HCT116 (cell line): ENCODE measurements around the gene DCAF11. TPM values are rescaled to one million over a fixed set of nuclear protein-coding genes. Genes with fewer than 3 reads are reported as not detected.

Source experiments
- ATAC-seq: fragments of 200-7000 bp; cut with Tn5 transposase; 2 replicates; pipeline ENCODE4 v1.9.1; 2020; ENCODE audit warnings: mild to moderate bottlenecking, moderate library complexity
- BruUV-seq: library from RNA; stranded (reverse); fragments of 400-500 nt; replicated peaks from 2 replicates; lab custom pipeline; 2021; lab: Mats Ljungman, UMichigan
- CTCF ChIA-PET: fragments of 300-600 bp; sonication (Branson Sonifier 250); formaldehyde crosslinking; loops from one replicate; lab custom pipeline; 2021; ENCODE audit warnings: antibody characterized with exemption; lab: Charles Lee
- POLR2A ChIA-PET: fragments of 300-600, 350-600 bp; sonication (Branson Sonifier 250); formaldehyde crosslinking; loops from one replicate; lab custom pipeline; 2021; ENCODE audit warnings: antibody characterized with exemption; lab: Charles Lee
- RAD21 ChIA-PET, 2 experiments: fragments of 300-600 bp; sonication (Branson Sonifier 250); formaldehyde crosslinking; loops; one replicate each; lab custom pipeline; 2023; ENCODE audit warnings: low total read pairs in 2 of 2; ENCODE audit not compliant: uncharacterized antibody in 2 of 2, unreplicated experiment in 2 of 2, low non-redundant PET in 1 of 2; lab: Charles Lee
- DNase-seq: peaks from one replicate; pipeline ENCODE4 v3.0.0-alpha.2; 2010; ENCODE audit warnings: low read depth, low spot score
- H2AFZ ChIP-seq: fragments of 200-600 bp; shearing (Covaris generic), sonication (generic); 2 replicates; pipeline ENCODE4 v1.6.1; 2017; ENCODE audit warnings: low read depth, mixed run types, mixed read lengths, antibody characterized with exemption, low read length; ENCODE audit not compliant: poor library complexity, severe bottlenecking
- H3K27ac ChIP-seq: 2 replicates; pipeline ENCODE4 v1.5.1; 2012; ENCODE audit warnings: low read depth, low read length
- H3K27me3 ChIP-seq: fragments of 200-600 bp; sonication (generic); 2 replicates; pipeline ENCODE4 v1.6.1; 2016; ENCODE audit warnings: mixed run types, low read length, mixed read lengths; ENCODE audit not compliant: insufficient read depth
- H3K36me3 ChIP-seq, 2 experiments: fragments of 200-500 bp in 1 of 2; fragments of 200-600 bp in 1 of 2; sonication (Bioruptor generic) in 1 of 2; sonication (generic) in 1 of 2; 2 replicates each; pipeline versions ENCODE4 v1.5.1 to v1.6.1; 2014 to 2016; ENCODE audit warnings: low read length in 2 of 2, inconsistent platforms in 1 of 2, mixed read lengths in 1 of 2, mixed run types in 1 of 2; ENCODE audit not compliant: insufficient read depth in 2 of 2, control insufficient read depth in 1 of 2
- H3K4me1 ChIP-seq, 2 experiments: fragments of 200-600 bp in 1 of 2; sonication (generic) in 1 of 2; 2 replicates each; pipeline versions ENCODE4 v1.5.1 to v1.6.1; 2012 to 2017; ENCODE audit warnings: low read length in 2 of 2, inconsistent platforms in 1 of 2, mild to moderate bottlenecking in 1 of 2, mixed read lengths in 1 of 2, mixed run types in 1 of 2, moderate library complexity in 1 of 2; ENCODE audit not compliant: insufficient read depth in 2 of 2, control insufficient read depth in 1 of 2
- H3K4me2 ChIP-seq: fragments of 200-600 bp; sonication (generic); 2 replicates; pipeline ENCODE4 v1.6.1; 2017; ENCODE audit warnings: mixed run types, low read length, mixed read lengths
- H3K4me3 ChIP-seq, 2 experiments: fragments of 200-600 bp in 1 of 2; sonication (generic) in 1 of 2; replicated peaks in 1 of 2; 2 replicates each; pipeline ENCODE4 v1.5.1; 2011 to 2016; ENCODE audit warnings: low read length in 2 of 2, control low read depth in 1 of 2, low read depth in 1 of 2, mild to moderate bottlenecking in 1 of 2, mixed read lengths in 1 of 2, mixed run types in 1 of 2
- H3K79me2 ChIP-seq: fragments of 200-600 bp; sonication (generic); 2 replicates; pipeline ENCODE4 v1.6.1; 2017; ENCODE audit warnings: mild to moderate bottlenecking, mixed run types, low read length, moderate library complexity, mixed read lengths; ENCODE audit not compliant: insufficient read depth
- H3K9ac ChIP-seq: fragments of 200-600 bp; sonication (generic); 2 replicates; pipeline ENCODE4 v1.6.1; 2016; ENCODE audit warnings: low read length, mixed read lengths
- H3K9me2 ChIP-seq: fragments of 200-600 bp; sonication (generic), shearing (Covaris generic); 2 replicates; pipeline ENCODE4 v1.6.1; 2017; ENCODE audit warnings: mixed run types, mild to moderate bottlenecking, moderate library complexity; ENCODE audit not compliant: insufficient read depth
- H3K9me3 ChIP-seq, 2 experiments: fragments of 200-500 bp in 1 of 2; fragments of 200-600 bp in 1 of 2; sonication (Bioruptor generic) in 1 of 2; sonication (generic) in 1 of 2; 2 replicates each; pipeline ENCODE4 v1.6.1; 2014 to 2017; ENCODE audit warnings: low read length in 2 of 2, mixed read lengths in 2 of 2, inconsistent platforms in 1 of 2, low read depth in 1 of 2, mild to moderate bottlenecking in 1 of 2, mixed run types in 1 of 2, moderate library complexity in 1 of 2; ENCODE audit not compliant: control insufficient read depth in 1 of 2, insufficient read depth in 1 of 2
- H4K20me1 ChIP-seq: fragments of 200-600 bp; sonication (generic), shearing (Covaris generic); 2 replicates; pipeline ENCODE4 v1.6.1; 2017; ENCODE audit warnings: mixed run types, mild to moderate bottlenecking, moderate library complexity; ENCODE audit not compliant: insufficient read depth
- ATF3 ChIP-seq: IDR thresholded peaks from 2 replicates; pipeline ENCODE4 v1.6.1; 2012
- EZH2phosphoT487 ChIP-seq: fragments of 200-600 bp; IDR thresholded peaks from 2 replicates; pipeline ENCODE4 v1.6.1; 2018; ENCODE audit warnings: antibody characterized with exemption, borderline replicate concordance
- FOSL1 ChIP-seq: IDR thresholded peaks from 2 replicates; pipeline ENCODE4 v1.6.1; 2012; ENCODE audit warnings: low read depth
- REST ChIP-seq: IDR thresholded peaks from 2 replicates; pipeline ENCODE4 v1.6.1; 2012; ENCODE audit warnings: low read depth
- TCF7L2 ChIP-seq: IDR thresholded peaks from 2 replicates; pipeline ENCODE4 v1.7.0; 2011; ENCODE audit warnings: borderline replicate concordance, inconsistent platforms; ENCODE audit not compliant: insufficient read depth, insufficient read length; ENCODE audit errors: extremely low read depth
- intact Hi-C: fragments of 100-400 bp; cut with micrococcal nuclease; formaldehyde crosslinking; loops from 2 replicates; pipeline ENCODE4 v1.10.0; 2022
- total RNA-seq: library from RNA; stranded (reverse); gene quantifications from one replicate; pipeline ENCODE4 v1.2.1, GENCODE V29; 2021; ENCODE audit not compliant: unreplicated experiment

The DCAF11 gene
- total RNA-seq, 1 experiment from 2014 or later, result 47.5 TPM

GRCh38 chr14:24136684-24137528, 22.3 kb downstream of the DCAF11 start:
- H3K4me3 ChIP-seq, result peak overlapping the region; percentile 71 to 94
- BruUV-seq, result no TSS peak
- POLR2A ChIA-PET, result interaction anchor here (0.7 to 2.2 kb wide), 6 partner anchors 10 to 43 kb away, joined by 3 to 24 read pairs (median 6); partner anchors contain the start of genes DCAF11, NRL, PCK2 and PSME2
- TF ChIP-seq ATF3 (no peak), TCF7L2 (no peak), REST (no peak), EZH2phosphoT487 (no peak), FOSL1 (no peak)
- TF ChIP-seq, all 23 proteins: peak for 0
- Histone ChIP-seq H2AFZ (no peak overlapping the region), H4K20me1 (no peaks in the 10 kb centered on the region), H3K9me2 (no peaks in the 10 kb centered on the region), H3K9me3 (no peaks in the 10 kb centered on the region), H3K9ac (peak overlapping the region; percentile 89), H3K27me3 (no peaks in the 10 kb centered on the region), H3K79me2 (peaks cover 41% of the 10 kb centered on the region), H3K4me2 (peak overlapping the region; percentile 85), H3K27ac (peak overlapping the region; percentile 96), H3K4me1 (peaks cover 20 to 40% of the 10 kb centered on the region in 2 experiments), H3K36me3 (peaks cover 16 to 21% of the 10 kb centered on the region in 2 experiments)
- intact Hi-C loops, result no loop called here
- RAD21 ChIA-PET, result interaction anchor here in 1 of 2 experiments (1.2 to 1.5 kb wide), 2 partner anchors 10 to 23 kb away, joined by 4 to 5 read pairs; partner anchors contain the start of genes DCAF11 and NRL
- CTCF ChIA-PET, result interaction anchor here (0.7 to 1.4 kb wide), 6 partner anchors 10 to 79 kb away, joined by 3 to 7 read pairs (median 4); partner anchors contain the start of gene IRF9
- DNase-seq (no peak), ATAC-seq (no peak)
